HEK293 (cell line): ENCODE results near the gene SCYGR7.

ENCODE experiments used
- SETDB1 ChIP-seq: IDR thresholded peaks from one replicate; pipeline ENCODE4 v1.6.1; 2017; ENCODE audit warnings: mild to moderate bottlenecking, low read length, moderate library complexity, mixed read lengths; ENCODE audit not compliant: insufficient read length
- SP2 ChIP-seq: fragments of 450-650 bp; formaldehyde crosslinking; IDR thresholded peaks from 2 replicates; pipeline ENCODE4 v1.5.1; 2016; ENCODE audit warnings: missing biosample characterization, missing genetic modification characterization

DNA sequence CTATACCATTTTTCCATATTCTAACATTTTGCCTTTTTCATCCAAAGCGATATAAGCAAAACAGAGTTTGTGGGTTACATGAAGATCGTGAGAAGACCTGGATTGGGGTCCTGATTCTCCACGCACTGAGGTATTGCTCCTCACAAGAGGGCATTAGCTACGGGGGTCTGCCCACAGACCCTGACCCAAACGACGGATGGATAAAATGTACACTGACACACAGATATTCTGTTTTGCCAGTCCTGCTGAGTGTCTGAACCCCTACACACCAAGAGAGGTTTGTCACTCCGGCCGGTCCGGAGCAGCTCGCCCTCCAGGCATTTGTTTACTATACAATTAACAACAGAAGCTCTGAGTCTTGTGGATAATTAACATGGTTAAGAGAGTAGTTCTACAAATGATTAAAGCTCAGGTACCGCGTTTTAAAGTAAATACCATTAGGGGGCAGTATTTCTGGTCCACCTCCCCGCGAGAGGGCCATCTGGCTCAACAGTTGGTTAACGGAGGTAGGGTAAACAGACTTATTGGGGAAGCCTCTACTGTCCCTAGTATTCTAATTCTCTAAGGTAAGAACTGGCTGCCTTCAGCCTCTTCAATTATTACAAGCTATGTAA, 46.0 kb downstream of the SCYGR7 start:
- TF ChIP-seq SP2, result no peak
- TF ChIP-seq SETDB1, result no peak
